SU-DHL-6 (cell line): ENCODE data around the gene ZNF483.
"Not testable (repeated sequence)": the region's sequence is repeated elsewhere in the genome, so short reads cannot be mapped to it uniquely, and the experiment has no call there.

Experiments
- H2AFZ ChIP-seq: fragments of 200-600 bp; sonication (generic); 2 replicates; pipeline ENCODE4 v1.6.1; 2014; ENCODE audit warnings: low read depth, mild to moderate bottlenecking, moderate library complexity, mixed read lengths, antibody characterized with exemption, low read length; ENCODE audit not compliant: severe bottlenecking
- H3F3A ChIP-seq: fragments of 200-600 bp; shearing (Covaris generic); 2 replicates; pipeline ENCODE4 v1.6.0; 2016; ENCODE audit warnings: antibody characterized with exemption, mild to moderate bottlenecking; ENCODE audit not compliant: insufficient read depth
- H3K27ac ChIP-seq: fragments of 200-600 bp; sonication (generic); 2 replicates; pipeline ENCODE4 v1.5.1; 2016; ENCODE audit warnings: low read depth, mild to moderate bottlenecking, low read length, moderate library complexity, mixed read lengths
- H3K27me3 ChIP-seq: fragments of 200-600 bp; sonication (generic), shearing (Covaris generic); 2 replicates; pipeline ENCODE4 v1.6.0; 2014; ENCODE audit warnings: mild to moderate bottlenecking, low read length
- H3K36me3 ChIP-seq: fragments of 200-600 bp; sonication (generic); 2 replicates; pipeline ENCODE4 v1.6.1; 2014; ENCODE audit warnings: mild to moderate bottlenecking, low read length, mixed read lengths
- H3K4me2 ChIP-seq: fragments of 300-600, 200-600 bp; shearing (Covaris generic), sonication (generic); 2 replicates; pipeline ENCODE4 v1.6.0; 2014; ENCODE audit warnings: low read length, low read depth, mild to moderate bottlenecking; ENCODE audit not compliant: poor library complexity, severe bottlenecking
- H3K4me3 ChIP-seq: fragments of 200-600 bp; sonication (generic); 2 replicates; pipeline ENCODE4 v1.5.1; 2014; ENCODE audit warnings: antibody characterized with exemption, low read length, mild to moderate bottlenecking, mixed read lengths; ENCODE audit not compliant: insufficient read depth, poor library complexity, severe bottlenecking
- H3K79me2 ChIP-seq: fragments of 200-600 bp; sonication (generic); 2 replicates; pipeline ENCODE4 v1.6.1; 2014; ENCODE audit warnings: mild to moderate bottlenecking, low read length, moderate library complexity; ENCODE audit not compliant: insufficient read depth
- H3K9ac ChIP-seq: fragments of 200-600 bp; sonication (generic); 2 replicates; pipeline ENCODE4 v1.7.0; 2014; ENCODE audit warnings: mild to moderate bottlenecking, low read length
- H3K9me2 ChIP-seq: fragments of 200-600 bp; sonication (generic); replicated peaks from 2 replicates; pipeline ENCODE4 v1.6.1; 2014; ENCODE audit warnings: low read length; ENCODE audit not compliant: insufficient read depth
- H3K9me3 ChIP-seq: fragments of 200-600 bp; sonication (generic); 2 replicates; pipeline ENCODE4 v1.6.1; 2014; ENCODE audit warnings: low read length, mixed read lengths; ENCODE audit not compliant: insufficient read depth
- H4K20me1 ChIP-seq: fragments of 200-600 bp; sonication (generic); 2 replicates; pipeline ENCODE4 v1.6.1; 2014; ENCODE audit warnings: low read depth, mild to moderate bottlenecking, antibody characterized with exemption, low read length, moderate library complexity, mixed read lengths
- EZH2phosphoT487 ChIP-seq: fragments of 200-600 bp; sonication (generic), shearing (Covaris generic); conservative IDR thresholded peaks from 2 replicates; pipeline ENCODE4 v1.6.1; 2018; ENCODE audit warnings: mild to moderate bottlenecking, antibody characterized with exemption, low read length, moderate library complexity, mixed read lengths
- TF ChIP-seq, protein P1 (sequence below): fragments of 200-600 bp; sonication (generic); IDR thresholded peaks from one replicate; pipeline ENCODE4 v1.5.1; 2017; ENCODE audit warnings: antibody characterized with exemption, mild to moderate bottlenecking, low read length, moderate library complexity; ENCODE audit not compliant: insufficient read depth, poor library complexity, severe bottlenecking

ZNF483 gene

DNA sequence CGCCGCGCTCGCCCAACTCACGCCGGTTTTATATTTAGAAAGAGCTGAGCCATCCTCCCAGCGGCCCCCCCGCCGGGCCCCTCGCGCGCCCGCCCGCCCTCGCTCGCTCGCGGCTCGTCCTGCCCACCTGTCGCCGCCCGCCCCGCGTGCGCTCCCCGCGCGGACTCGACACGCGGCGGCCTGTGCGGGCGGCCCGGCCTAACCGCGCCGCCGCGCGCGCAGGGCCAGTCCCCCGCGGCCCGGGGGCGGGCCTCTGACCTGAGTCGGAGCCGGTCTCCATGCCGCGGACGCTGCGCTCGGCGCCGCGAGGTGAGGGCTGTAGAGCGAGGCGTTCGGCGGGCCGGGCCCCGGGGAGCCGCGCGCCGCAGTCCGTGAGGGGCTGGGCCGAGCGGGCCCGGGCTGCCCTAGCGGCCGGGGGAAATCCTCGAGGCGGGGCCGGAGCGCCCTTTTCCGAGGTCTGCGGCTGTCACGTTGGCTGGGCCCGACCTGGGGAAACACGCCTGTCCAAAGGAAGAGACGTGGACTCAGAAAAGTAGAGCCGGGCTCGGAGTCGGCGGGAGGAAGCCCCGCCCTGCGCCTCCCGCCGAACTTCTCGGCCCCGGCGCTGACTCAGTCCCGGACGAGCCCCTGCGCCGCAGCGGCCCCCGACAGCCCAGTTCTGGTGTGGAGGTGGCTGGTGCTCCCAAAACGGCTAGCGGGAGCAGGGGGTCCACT is 41.0 kb upstream of the ZNF483 start, which contains the start of gene ECPAS:
TSS of gene ECPAS (minus strand) at position 526 of the 714 bp plus-strand sequence. CDS start 11,465 bp downstream, outside the sequence.
- H3K4me3 ChIP-seq: peak within 1 kb of the TSS; percentile 60
- H3F3A ChIP-seq: 0 out of 2 replicates have a peak, but pooled peaks cover 8% of the 10 kb centered on the region
- no peaks in the 10 kb centered on the region for H4K20me1 ChIP-seq
- H3K9ac ChIP-seq: peak within 1 kb of the TSS; percentile 69
- peaks cover 30% of the 10 kb centered on the region for H3K79me2 ChIP-seq
- H3K9me2 ChIP-seq: no peaks in the 10 kb centered on the region
- no peaks in the 10 kb centered on the region for H3K36me3 ChIP-seq
- no peaks in the 10 kb centered on the region for H3K9me3 ChIP-seq
- H3K27ac ChIP-seq: peak within 1 kb of the TSS; percentile 59
- H3K27me3 ChIP-seq: no peaks in the 10 kb centered on the region
- H2AFZ ChIP-seq: peak within 1 kb of the TSS; percentile 81
- H3K4me2 ChIP-seq: peak within 1 kb of the TSS; percentile 61
- TF ChIP-seq EZH2phosphoT487: no peak
- TF ChIP-seq, protein P1, sequence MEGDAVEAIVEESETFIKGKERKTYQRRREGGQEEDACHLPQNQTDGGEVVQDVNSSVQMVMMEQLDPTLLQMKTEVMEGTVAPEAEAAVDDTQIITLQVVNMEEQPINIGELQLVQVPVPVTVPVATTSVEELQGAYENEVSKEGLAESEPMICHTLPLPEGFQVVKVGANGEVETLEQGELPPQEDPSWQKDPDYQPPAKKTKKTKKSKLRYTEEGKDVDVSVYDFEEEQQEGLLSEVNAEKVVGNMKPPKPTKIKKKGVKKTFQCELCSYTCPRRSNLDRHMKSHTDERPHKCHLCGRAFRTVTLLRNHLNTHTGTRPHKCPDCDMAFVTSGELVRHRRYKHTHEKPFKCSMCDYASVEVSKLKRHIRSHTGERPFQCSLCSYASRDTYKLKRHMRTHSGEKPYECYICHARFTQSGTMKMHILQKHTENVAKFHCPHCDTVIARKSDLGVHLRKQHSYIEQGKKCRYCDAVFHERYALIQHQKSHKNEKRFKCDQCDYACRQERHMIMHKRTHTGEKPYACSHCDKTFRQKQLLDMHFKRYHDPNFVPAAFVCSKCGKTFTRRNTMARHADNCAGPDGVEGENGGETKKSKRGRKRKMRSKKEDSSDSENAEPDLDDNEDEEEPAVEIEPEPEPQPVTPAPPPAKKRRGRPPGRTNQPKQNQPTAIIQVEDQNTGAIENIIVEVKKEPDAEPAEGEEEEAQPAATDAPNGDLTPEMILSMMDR: no peak

DNA sequence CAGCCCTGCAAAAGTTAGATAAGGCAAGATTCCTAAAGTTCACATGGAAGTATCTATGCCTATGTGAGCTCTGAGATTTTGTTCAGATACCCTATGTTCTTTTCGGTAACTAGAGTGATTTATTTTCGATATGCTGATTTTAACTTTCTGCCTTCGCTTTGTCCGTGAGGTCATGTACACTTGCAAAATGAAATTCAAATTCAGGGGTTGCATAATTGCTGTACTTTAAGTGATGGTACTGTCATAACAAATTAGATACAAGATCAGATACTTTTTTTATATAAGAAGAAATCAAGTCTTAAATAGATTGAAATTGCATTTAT is 40.4 kb upstream of the ZNF483 start:
- Histone ChIP-seq H3K27me3 (no peaks in the 10 kb centered on the region), H3K27ac (peak overlapping the region; percentile 59), H4K20me1 (no peaks in the 10 kb centered on the region), H3K4me2 (peak overlapping the region; percentile 61), H3K9me2 (no peaks in the 10 kb centered on the region), H3K4me3 (peak overlapping the region; percentile 60), H3K9ac (peak overlapping the region; percentile 69), H3K36me3 (no peaks in the 10 kb centered on the region), H2AFZ (peak overlapping the region; percentile 81), H3K79me2 (peaks cover 28% of the 10 kb centered on the region), H3F3A (0 out of 2 replicates have a peak, but pooled peaks cover 8% of the 10 kb centered on the region), H3K9me3 (no peaks in the 10 kb centered on the region)
- no peak for TF ChIP-seq EZH2phosphoT487
- TF ChIP-seq, protein P1: no peak

DNA sequence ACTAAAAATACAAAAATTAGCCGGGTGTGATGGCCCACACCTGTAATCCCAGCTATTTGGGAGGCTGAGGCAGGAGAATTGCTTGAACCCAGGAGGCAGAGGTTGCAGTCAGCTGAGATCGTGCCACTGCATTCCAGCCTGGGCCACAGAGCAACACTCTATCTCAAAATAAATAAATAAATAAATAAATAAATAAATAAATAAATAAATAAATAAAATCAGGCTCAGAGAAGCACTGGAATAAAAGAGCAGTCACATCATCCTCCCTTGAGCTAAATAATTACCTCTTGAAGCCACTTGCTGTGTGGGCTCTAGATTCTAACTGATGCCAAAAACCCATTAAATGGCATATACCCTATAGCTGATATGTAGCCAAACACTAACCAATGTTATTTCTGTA is 27.8 kb upstream of the ZNF483 start:
- H3K9ac ChIP-seq, H3K9me3 ChIP-seq, H3K27ac ChIP-seq, H2AFZ ChIP-seq, H4K20me1 ChIP-seq, H3K27me3 ChIP-seq, H3F3A ChIP-seq, H3K9me2 ChIP-seq, H3K4me2 ChIP-seq, H3K4me3 ChIP-seq, H3K36me3 ChIP-seq, H3K79me2 ChIP-seq: not testable (repeated sequence)

DNA sequence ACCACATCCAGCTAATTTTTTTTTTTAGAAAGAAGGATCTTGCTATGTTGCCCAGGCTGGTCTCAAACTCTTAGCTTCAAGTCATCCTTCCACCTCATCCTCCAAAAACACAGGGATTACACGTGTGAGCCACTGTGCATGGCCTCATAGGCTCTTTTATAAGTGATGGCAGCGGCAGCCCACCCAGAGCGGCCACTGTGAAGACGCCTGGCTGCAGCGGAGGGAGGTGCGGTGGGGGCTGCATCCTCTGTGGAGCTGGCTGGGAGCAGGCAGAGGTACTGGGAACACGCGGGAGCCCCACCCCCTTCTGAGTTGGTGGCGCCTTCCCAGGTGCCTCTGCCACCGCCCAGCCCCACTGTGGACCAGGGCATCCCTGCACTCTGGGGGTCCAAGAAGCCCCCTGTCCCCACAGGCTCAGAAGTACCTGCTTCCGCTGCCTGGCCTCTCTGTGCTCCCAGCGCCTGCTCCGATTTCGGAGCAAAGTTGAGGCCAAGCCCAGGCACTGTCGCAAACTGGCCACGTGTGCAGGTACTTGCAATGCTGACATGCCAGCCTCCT is 23.9 kb upstream of the ZNF483 start:
- H3K9me2 ChIP-seq: no peaks in the 10 kb centered on the region

More for the DNA sequence above, 23.9 kb upstream of the ZNF483 start:
- no peaks in the 10 kb centered on the region for H4K20me1 ChIP-seq
- no peak overlapping the region for H3K9ac ChIP-seq
- TF ChIP-seq, protein P1: no peak
- TF ChIP-seq EZH2phosphoT487: no peak
- no peak overlapping the region for H2AFZ ChIP-seq
- no peak overlapping the region for H3K4me2 ChIP-seq
- H3K4me3 ChIP-seq: no peak overlapping the region
- H3K79me2 ChIP-seq: no peaks in the 10 kb centered on the region
- no peak overlapping the region for H3K27ac ChIP-seq
- H3K9me3 ChIP-seq: no peaks in the 10 kb centered on the region
- no peaks in the 10 kb centered on the region for H3K27me3 ChIP-seq
- H3F3A ChIP-seq: no peaks in the 10 kb centered on the region
- no peaks in the 10 kb centered on the region for H3K36me3 ChIP-seq
